ENCODE data around the gene ADIPOQ. TPM values are rescaled to one million over a fixed set of nuclear protein-coding genes. Genes with fewer than 3 reads are reported as not detected.

The ADIPOQ gene
- polyA plus RNA-seq, 1 of the 3 experiments (the other 2 are of a cell fraction): not detected

DNA sequence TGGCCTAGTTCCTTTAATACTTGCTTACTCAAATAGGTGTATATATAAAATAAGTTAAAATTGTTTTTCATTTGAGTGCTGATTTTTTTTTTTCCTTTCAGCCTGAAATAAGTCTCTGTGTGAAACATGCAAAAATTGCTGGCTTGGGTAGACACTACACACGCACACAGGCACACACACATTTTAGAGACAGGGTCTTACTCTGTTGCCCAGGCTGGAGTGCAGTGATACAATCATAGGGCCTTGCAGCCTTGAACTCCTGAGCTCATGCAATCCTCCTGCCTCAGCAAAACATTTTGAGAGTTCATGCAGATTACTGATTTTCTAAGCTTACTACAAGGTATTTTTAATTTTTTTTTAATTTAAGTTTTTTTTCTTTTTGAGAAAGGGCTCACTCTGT, 23.6 kb upstream of the ADIPOQ start:
- peaks cover 10% of the 10 kb centered on the region for H3F3A ChIP-seq (replicated peaks; ENCODE audit: insufficient read depth)
- no peak for DNase-seq
- no peaks in the 10 kb centered on the region for H3K9me2 ChIP-seq
- no peaks in the 10 kb centered on the region for H3K79me2 ChIP-seq (ENCODE audit: insufficient read depth)
- H3K4me1 ChIP-seq (ENCODE audit: control insufficient read depth in 1 of 2, insufficient read depth in 2 of 2, low read depth in 1 of 2, low read length in 1 of 2): no peaks in the 10 kb centered on the region
- H3K27me3 ChIP-seq (ENCODE audit: insufficient read depth): no peaks in the 10 kb centered on the region
- TF ChIP-seq, protein P1, sequence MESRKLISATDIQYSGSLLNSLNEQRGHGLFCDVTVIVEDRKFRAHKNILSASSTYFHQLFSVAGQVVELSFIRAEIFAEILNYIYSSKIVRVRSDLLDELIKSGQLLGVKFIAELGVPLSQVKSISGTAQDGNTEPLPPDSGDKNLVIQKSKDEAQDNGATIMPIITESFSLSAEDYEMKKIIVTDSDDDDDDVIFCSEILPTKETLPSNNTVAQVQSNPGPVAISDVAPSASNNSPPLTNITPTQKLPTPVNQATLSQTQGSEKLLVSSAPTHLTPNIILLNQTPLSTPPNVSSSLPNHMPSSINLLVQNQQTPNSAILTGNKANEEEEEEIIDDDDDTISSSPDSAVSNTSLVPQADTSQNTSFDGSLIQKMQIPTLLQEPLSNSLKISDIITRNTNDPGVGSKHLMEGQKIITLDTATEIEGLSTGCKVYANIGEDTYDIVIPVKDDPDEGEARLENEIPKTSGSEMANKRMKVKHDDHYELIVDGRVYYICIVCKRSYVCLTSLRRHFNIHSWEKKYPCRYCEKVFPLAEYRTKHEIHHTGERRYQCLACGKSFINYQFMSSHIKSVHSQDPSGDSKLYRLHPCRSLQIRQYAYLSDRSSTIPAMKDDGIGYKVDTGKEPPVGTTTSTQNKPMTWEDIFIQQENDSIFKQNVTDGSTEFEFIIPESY (IDR thresholded peaks at IDR 0.05; ENCODE audit: borderline replicate concordance, low read depth): no peak
- no peak for TF ChIP-seq JUND (IDR thresholded peaks at IDR 0.05)
- TF ChIP-seq EZH2phosphoT487 (IDR thresholded peaks at IDR 0.05; ENCODE audit: borderline replicate concordance, low read depth): no peak
- TF ChIP-seq SMC3 (IDR thresholded peaks at IDR 0.05; ENCODE audit: low read depth, low read length): no peak
- TF ChIP-seq TCF12 (IDR thresholded peaks at IDR 0.05): no peak
- no peak for TF ChIP-seq POLR2AphosphoS5 (IDR thresholded peaks at IDR 0.05; ENCODE audit: low read depth, low read length)
- TF ChIP-seq FOXJ3 (CRISPR knock-in tag; IDR thresholded peaks at IDR 0.05): no peak
- TF ChIP-seq YY1 (IDR thresholded peaks at IDR 0.05; ENCODE audit: low read depth): no peak
- no peak for TF ChIP-seq RXRA (IDR thresholded peaks at IDR 0.05; ENCODE audit: borderline replicate concordance, low read depth)
- TF ChIP-seq USF1 (IDR thresholded peaks at IDR 0.05; ENCODE audit: borderline replicate concordance, low read depth): no peak
- TF ChIP-seq GABPA (IDR thresholded peaks at IDR 0.05; ENCODE audit: low read depth): no peak
- TF ChIP-seq MXI1 (IDR thresholded peaks at IDR 0.05; ENCODE audit: low read depth, low read length): no peak
- TF ChIP-seq MEF2A (IDR thresholded peaks at IDR 0.05; ENCODE audit: borderline replicate concordance, low read depth): no peak
- TF ChIP-seq RCOR1 (IDR thresholded peaks at IDR 0.05; ENCODE audit: low read length): no peak
- no peak for TF ChIP-seq SIN3A (IDR thresholded peaks at IDR 0.05; ENCODE audit: borderline replicate concordance, low read depth, low read length)
- H3K4me3 ChIP-seq (ENCODE audit: low read depth in 2 of 2, low read length in 1 of 2): no peak overlapping the region
- WGBS (ENCODE audit: low lambda C conversion rate): 88% methylated on average over 1 of the region's 1 CpG
- no peaks in the 10 kb centered on the region for H3K36me3 ChIP-seq (replicated peaks in 1 of 2; ENCODE audit: control insufficient read depth in 1 of 2, insufficient read depth in 2 of 2, low read length in 1 of 2)
- no peak overlapping the region for H3K4me2 ChIP-seq
- H3K9me3 ChIP-seq: no peaks in the 10 kb centered on the region
- no peak overlapping the region for H3K27ac ChIP-seq (ENCODE audit: low read depth in 2 of 2, low read length in 1 of 2)
- ChIA-PET CTCF (interaction anchor here (1.2 to 9.2 kb wide), 2 partner anchors 19 to 202 kb away, joined by 3 to 119 read pairs; partner anchors contain the start of gene AHSG), POLR2A (interaction anchor here (1.5 kb wide), 1 partner anchor 35 kb away, joined by 7 read pairs; the partner anchor contains the start of gene EIF4A2)
- no peaks in the 10 kb centered on the region for H4K20me1 ChIP-seq (ENCODE audit: insufficient read depth)
- no peak overlapping the region for H3K9ac ChIP-seq
- no peak overlapping the region for H2AFZ ChIP-seq (ENCODE audit: low read depth)
